Smooth muscle cell (in vitro differentiated cells): Measurements from ENCODE around the gene LGALS12. TPM values are rescaled to one million over a fixed set of nuclear protein-coding genes. Genes with fewer than 3 reads are reported as not detected.

Source experiments
- DNase-seq: peaks from one replicate; lab custom pipeline; 2025; ENCODE audit not compliant: unreplicated experiment; lab: John Stamatoyannopoulos, UW
- H2AFZ ChIP-seq: fragments of 200-600 bp; sonication (generic); 2 replicates; pipeline ENCODE4 v1.6.0; 2016; ENCODE audit warnings: antibody characterized with exemption, low read depth, mild to moderate bottlenecking
- H3F3A ChIP-seq: fragments of 200-600 bp; sonication (generic); 2 replicates; pipeline ENCODE4 v1.6.0; 2017; ENCODE audit warnings: antibody characterized with exemption, low read depth
- H3K27ac ChIP-seq: fragments of 200-600 bp; sonication (generic); 2 replicates; pipeline ENCODE4 v1.5.1; 2016; ENCODE audit warnings: low read depth, mild to moderate bottlenecking
- H3K27me3 ChIP-seq: fragments of 200-600 bp; sonication (generic); 2 replicates; pipeline ENCODE4 v1.6.1; 2016; ENCODE audit warnings: low read depth, mild to moderate bottlenecking
- H3K36me3 ChIP-seq: fragments of 200-600 bp; sonication (generic); 2 replicates; pipeline ENCODE4 v1.5.1; 2016; ENCODE audit warnings: low read depth
- H3K4me1 ChIP-seq: fragments of 200-600 bp; sonication (generic); 2 replicates; pipeline ENCODE4 v1.5.1; 2016; ENCODE audit warnings: low read depth
- H3K4me2 ChIP-seq: fragments of 200-600 bp; sonication (generic); 2 replicates; pipeline ENCODE4 v1.6.0; 2016; ENCODE audit warnings: mild to moderate bottlenecking
- H3K4me3 ChIP-seq: fragments of 200-600 bp; sonication (generic); 2 replicates; pipeline ENCODE4 v1.5.1; 2016; ENCODE audit warnings: mild to moderate bottlenecking
- H3K79me2 ChIP-seq: fragments of 200-600 bp; sonication (generic); 2 replicates; pipeline ENCODE4 v1.6.0; 2016; ENCODE audit warnings: low read depth, mild to moderate bottlenecking
- H3K9ac ChIP-seq: fragments of 200-600 bp; sonication (generic); 2 replicates; pipeline ENCODE4 v1.6.0; 2016; ENCODE audit warnings: low read depth
- H3K9me3 ChIP-seq: fragments of 200-600 bp; sonication (generic); replicated peaks from 2 replicates; pipeline ENCODE4 v1.5.1; 2016; ENCODE audit warnings: low read depth
- H4K20me1 ChIP-seq: fragments of 200-600 bp; sonication (generic); 2 replicates; pipeline ENCODE4 v1.6.0; 2016; ENCODE audit warnings: low read depth
- CTCF ChIP-seq: fragments of 200-600 bp; sonication (generic); IDR thresholded peaks from 2 replicates; pipeline ENCODE4 v1.5.1; 2017; ENCODE audit warnings: borderline replicate concordance, mild to moderate bottlenecking, antibody characterized with exemption; ENCODE audit not compliant: insufficient read depth, poor library complexity, severe bottlenecking
- WGBS: methylation state at CpG from one replicate; pipeline ENCODE4 v1.1.7; 2016; ENCODE audit warnings: low lambda C conversion rate; 5-methylcytosine and 5-hydroxymethylcytosine counted together
- polyA plus RNA-seq: library from polyadenylated mRNA; unstranded; fragments of >200 nt; fragmentation: Nextera tagmentation; extraction: Ambion mirVana; gene quantifications from 2 replicates; pipeline ENCODE4 v1.2.1, GENCODE V29; 2016
- total RNA-seq: library from RNA; depleted of rRNA; stranded (reverse); fragments of >200 nt; gene quantifications from 2 replicates; pipeline ENCODE4 v1.2.3, GENCODE V29; 2014

Gene LGALS12
- total and polyA plus RNA-seq, 2 experiments from 2014 or later, result not detected

- no peaks in the 10 kb centered on the region for H3K36me3 ChIP-seq
- H3K79me2 ChIP-seq, result no peaks in the 10 kb centered on the region
- no peak overlapping the region for H3K9ac ChIP-seq
- 40% methylated on average over 1 of the region's 1 CpG for WGBS
- no peak overlapping the region for H3K4me3 ChIP-seq
- no peak overlapping the region for H3K27ac ChIP-seq
- H3K9me3 ChIP-seq, result no peaks in the 10 kb centered on the region
- H3K4me2 ChIP-seq, result no peak overlapping the region
- H3K4me1 ChIP-seq, result peaks cover 10% of the 10 kb centered on the region
- no peak overlapping the region for H2AFZ ChIP-seq
- no peaks in the 10 kb centered on the region for H3K27me3 ChIP-seq
- no peaks in the 10 kb centered on the region for H4K20me1 ChIP-seq
- no peak for DNase-seq
- H3F3A ChIP-seq, result no peaks in the 10 kb centered on the region
- TF ChIP-seq CTCF, result no peak
These were observed 4.6 kb upstream of the LGALS12 start for GRCh38 chr11:63501236-63501635.

GRCh38 chr11:63502252-63502820 is 3.5 kb upstream of the LGALS12 start:
- H3K4me2 ChIP-seq, result no peak overlapping the region
- H3K9me3 ChIP-seq, result no peaks in the 10 kb centered on the region
- no peak overlapping the region for H3K27ac ChIP-seq
- no peak overlapping the region for H3K9ac ChIP-seq
- no peaks in the 10 kb centered on the region for H3K36me3 ChIP-seq
- TF ChIP-seq CTCF, result no peak
- H2AFZ ChIP-seq, result no peak overlapping the region
- no peak for DNase-seq
- H3K4me3 ChIP-seq, result no peak overlapping the region
- WGBS, result 40% methylated on average over 2 of the region's 2 CpGs
- H3K27me3 ChIP-seq, result no peaks in the 10 kb centered on the region
- H3F3A ChIP-seq, result no peaks in the 10 kb centered on the region
- no peaks in the 10 kb centered on the region for H3K79me2 ChIP-seq
- H4K20me1 ChIP-seq, result no peaks in the 10 kb centered on the region
- H3K4me1 ChIP-seq, result peaks cover 12% of the 10 kb centered on the region

GRCh38 chr11:63503492-63503891 is 2.4 kb upstream of the LGALS12 start:
- H4K20me1 ChIP-seq, result no peaks in the 10 kb centered on the region
- no peak for DNase-seq
- H3K27me3 ChIP-seq, result no peaks in the 10 kb centered on the region
- no peaks in the 10 kb centered on the region for H3K9me3 ChIP-seq
- H3K9ac ChIP-seq, result no peak overlapping the region
- H3K79me2 ChIP-seq, result no peaks in the 10 kb centered on the region
- no peaks in the 10 kb centered on the region for H3F3A ChIP-seq
- no peaks in the 10 kb centered on the region for H3K36me3 ChIP-seq
- H3K4me1 ChIP-seq, result peaks cover 12% of the 10 kb centered on the region
- H2AFZ ChIP-seq, result no peak overlapping the region
- no peak overlapping the region for H3K27ac ChIP-seq
- WGBS, result 92% methylated on average over 6 of the region's 6 CpGs
- no peak overlapping the region for H3K4me2 ChIP-seq
- TF ChIP-seq CTCF, result no peak
- no peak overlapping the region for H3K4me3 ChIP-seq

- H3K9ac ChIP-seq, result no peak overlapping the region
- no peak overlapping the region for H2AFZ ChIP-seq
- H4K20me1 ChIP-seq, result no peaks in the 10 kb centered on the region
- H3K27ac ChIP-seq, result no peak overlapping the region
- H3K9me3 ChIP-seq, result no peaks in the 10 kb centered on the region
- no peak for DNase-seq
- H3F3A ChIP-seq, result no peaks in the 10 kb centered on the region
- H3K4me1 ChIP-seq, result peaks cover 12% of the 10 kb centered on the region
- no peak overlapping the region for H3K4me3 ChIP-seq
- no peaks in the 10 kb centered on the region for H3K27me3 ChIP-seq
- H3K4me2 ChIP-seq, result no peak overlapping the region
- no peak for TF ChIP-seq CTCF
- no peaks in the 10 kb centered on the region for H3K36me3 ChIP-seq
- 88% methylated on average over 1 of the region's 1 CpG for WGBS
- H3K79me2 ChIP-seq, result no peaks in the 10 kb centered on the region
These were observed 1.8 kb upstream of the LGALS12 start for GRCh38 chr11:63504054-63504453.
